ENCODE results near the gene ETS1.

DNA sequence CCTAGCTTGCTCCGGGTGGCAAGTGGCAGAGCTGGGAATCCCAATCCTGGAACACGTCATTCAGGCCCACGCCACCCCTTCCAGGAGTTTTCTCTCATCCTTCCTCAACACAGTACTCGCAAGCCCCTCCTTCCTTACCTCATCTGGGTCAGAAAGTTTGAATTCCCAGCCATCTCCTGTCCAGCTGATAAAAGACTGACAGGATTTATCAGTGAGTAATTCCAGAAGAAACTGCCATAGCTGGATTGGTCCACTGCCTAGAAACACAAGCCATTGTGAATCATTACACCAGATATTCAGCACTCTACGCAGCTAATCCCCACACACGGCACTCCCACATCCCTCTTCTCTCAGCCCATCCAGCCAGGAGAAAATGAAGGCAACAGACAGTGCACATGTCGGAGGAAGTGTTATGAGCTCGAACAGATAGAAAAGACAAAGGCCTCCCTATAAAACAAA, 124.0 kb downstream of the ETS1 start:
- TF ChIP-seq, protein P1, sequence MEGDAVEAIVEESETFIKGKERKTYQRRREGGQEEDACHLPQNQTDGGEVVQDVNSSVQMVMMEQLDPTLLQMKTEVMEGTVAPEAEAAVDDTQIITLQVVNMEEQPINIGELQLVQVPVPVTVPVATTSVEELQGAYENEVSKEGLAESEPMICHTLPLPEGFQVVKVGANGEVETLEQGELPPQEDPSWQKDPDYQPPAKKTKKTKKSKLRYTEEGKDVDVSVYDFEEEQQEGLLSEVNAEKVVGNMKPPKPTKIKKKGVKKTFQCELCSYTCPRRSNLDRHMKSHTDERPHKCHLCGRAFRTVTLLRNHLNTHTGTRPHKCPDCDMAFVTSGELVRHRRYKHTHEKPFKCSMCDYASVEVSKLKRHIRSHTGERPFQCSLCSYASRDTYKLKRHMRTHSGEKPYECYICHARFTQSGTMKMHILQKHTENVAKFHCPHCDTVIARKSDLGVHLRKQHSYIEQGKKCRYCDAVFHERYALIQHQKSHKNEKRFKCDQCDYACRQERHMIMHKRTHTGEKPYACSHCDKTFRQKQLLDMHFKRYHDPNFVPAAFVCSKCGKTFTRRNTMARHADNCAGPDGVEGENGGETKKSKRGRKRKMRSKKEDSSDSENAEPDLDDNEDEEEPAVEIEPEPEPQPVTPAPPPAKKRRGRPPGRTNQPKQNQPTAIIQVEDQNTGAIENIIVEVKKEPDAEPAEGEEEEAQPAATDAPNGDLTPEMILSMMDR (IDR thresholded peaks at IDR 0.05; ENCODE audit: low read depth, low read length), result no peak
- TF ChIP-seq POLR2A (IDR thresholded peaks at IDR 0.05; ENCODE audit: extremely low read depth, insufficient read length), result no peak
- TF ChIP-seq, protein P2, sequence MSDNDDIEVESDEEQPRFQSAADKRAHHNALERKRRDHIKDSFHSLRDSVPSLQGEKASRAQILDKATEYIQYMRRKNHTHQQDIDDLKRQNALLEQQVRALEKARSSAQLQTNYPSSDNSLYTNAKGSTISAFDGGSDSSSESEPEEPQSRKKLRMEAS (IDR thresholded peaks at IDR 0.05; ENCODE audit: low read depth, low read length), result no peak
- no peak for TF ChIP-seq MYC (IDR thresholded peaks at IDR 0.05; ENCODE audit: low read depth, low read length)
